Neural cell (in vitro differentiated cells): ENCODE results near the gene KCNE3. TPM values are rescaled to one million over a fixed set of nuclear protein-coding genes. Genes with fewer than 3 reads are reported as not detected.

Experiments used
- H2AFZ ChIP-seq: fragments of 200-600, 300-800 bp; sonication (generic), shearing (Covaris generic); 2 replicates; pipeline ENCODE4 v1.6.0; 2014; ENCODE audit warnings: low read depth, mild to moderate bottlenecking, antibody characterized with exemption, low read length, moderate library complexity
- H3F3A ChIP-seq: fragments of 200-600 bp; shearing (Covaris generic); 2 replicates; pipeline ENCODE4 v1.6.1; 2016; ENCODE audit warnings: mild to moderate bottlenecking, moderate library complexity, mixed read lengths, antibody characterized with exemption, low read length; ENCODE audit not compliant: insufficient read depth, poor library complexity, severe bottlenecking
- H3K27ac ChIP-seq: fragments of 200-600, 300-800 bp; sonication (generic), shearing (Covaris generic); 2 replicates; pipeline ENCODE4 v1.5.1; 2014; ENCODE audit warnings: mild to moderate bottlenecking, low read length, moderate library complexity
- H3K27me3 ChIP-seq: fragments of 300-800, 200-600 bp; sonication (generic), shearing (Covaris generic); 2 replicates; pipeline ENCODE4 v1.6.0; 2014; ENCODE audit warnings: mild to moderate bottlenecking, low read depth, low read length, moderate library complexity; ENCODE audit not compliant: insufficient read depth
- H3K36me3 ChIP-seq: fragments of 300-800, 200-600 bp; sonication (generic), shearing (Covaris generic); 2 replicates; pipeline ENCODE4 v1.5.1; 2014; ENCODE audit warnings: mild to moderate bottlenecking, antibody characterized with exemption, low read length, moderate library complexity; ENCODE audit not compliant: insufficient read depth
- H3K4me2 ChIP-seq: fragments of 300-800, 200-600 bp; sonication (generic), shearing (Covaris generic); 2 replicates; pipeline ENCODE4 v1.6.0; 2014; ENCODE audit warnings: mild to moderate bottlenecking, low read length
- H3K4me3 ChIP-seq: fragments of 300-800, 200-600 bp; sonication (generic), shearing (Covaris generic); 2 replicates; pipeline ENCODE4 v1.5.1; 2014; ENCODE audit warnings: mild to moderate bottlenecking, low read length, moderate library complexity
- H3K79me2 ChIP-seq: fragments of 200-600 bp; shearing (Covaris generic); replicated peaks from 2 replicates; pipeline ENCODE4 v1.6.0; 2014; ENCODE audit warnings: mild to moderate bottlenecking, low read length, moderate library complexity; ENCODE audit not compliant: insufficient read depth
- H3K9ac ChIP-seq: fragments of 300-800, 200-600 bp; sonication (generic), shearing (Covaris generic); 2 replicates; pipeline ENCODE4 v1.6.1; 2016; ENCODE audit warnings: mild to moderate bottlenecking, low read length, mixed read lengths
- H3K9me2 ChIP-seq: fragments of 200-600 bp; shearing (Covaris generic); 2 replicates; pipeline ENCODE4 v1.6.1; 2016; ENCODE audit warnings: mild to moderate bottlenecking, low read length, mixed read lengths; ENCODE audit not compliant: insufficient read depth
- H3K9me3 ChIP-seq: fragments of 200-600, 300-800 bp; sonication (generic), shearing (Covaris generic); 2 replicates; pipeline ENCODE4 v1.6.1; 2016; ENCODE audit warnings: mild to moderate bottlenecking, mixed run types, low read length, moderate library complexity, mixed read lengths
- H4K20me1 ChIP-seq: fragments of 200-600 bp; shearing (Covaris generic); 2 replicates; pipeline ENCODE4 v1.6.1; 2016; ENCODE audit warnings: mild to moderate bottlenecking, mixed run types; ENCODE audit not compliant: insufficient read depth
- EP300 ChIP-seq: fragments of 450-650 bp; conservative IDR thresholded peaks from 2 replicates; pipeline ENCODE4 v1.6.1; 2014; ENCODE audit warnings: antibody characterized with exemption, mild to moderate bottlenecking, moderate library complexity; ENCODE audit not compliant: poor library complexity, severe bottlenecking
- EZH2 ChIP-seq: fragments of 200-600, 300-800 bp; shearing (Covaris generic), sonication (generic); IDR thresholded peaks from 2 replicates; pipeline ENCODE4 v1.6.1; 2014; ENCODE audit warnings: antibody characterized with exemption, low read length, borderline replicate concordance, mild to moderate bottlenecking; ENCODE audit not compliant: insufficient read depth, poor library complexity, severe bottlenecking
- MXI1 ChIP-seq: fragments of 450-650 bp; conservative IDR thresholded peaks from 2 replicates; pipeline ENCODE4 v1.6.1; 2014; ENCODE audit warnings: antibody characterized with exemption, mild to moderate bottlenecking; ENCODE audit not compliant: poor library complexity, severe bottlenecking
- POLR2AphosphoS5 ChIP-seq: IDR thresholded peaks from 2 replicates; pipeline ENCODE4 v1.6.1; 2012
- RAD21 ChIP-seq: fragments of 450-650 bp; conservative IDR thresholded peaks from 2 replicates; pipeline ENCODE4 v1.6.1; 2014; ENCODE audit warnings: antibody characterized with exemption, mild to moderate bottlenecking, moderate library complexity
- SMC3 ChIP-seq: fragments of 450-650 bp; conservative IDR thresholded peaks from 2 replicates; pipeline ENCODE4 v1.6.1; 2014; ENCODE audit warnings: antibody characterized with exemption, mild to moderate bottlenecking, moderate library complexity; ENCODE audit not compliant: poor library complexity
- TAF1 ChIP-seq: IDR thresholded peaks from 2 replicates; pipeline ENCODE4 v1.6.1; 2012; ENCODE audit warnings: low read depth
- polyA plus RNA-seq: library from polyadenylated mRNA; depleted of rRNA; stranded (reverse); fragments of >200 nt; gene quantifications from 2 replicates; pipeline ENCODE4 v1.2.3, GENCODE V29; 2014
- TF ChIP-seq, protein P1 (sequence below): IDR thresholded peaks from 2 replicates; pipeline ENCODE4 v1.6.1; 2012; ENCODE audit warnings: borderline replicate concordance
- TF ChIP-seq, protein P2 (sequence below): fragments of 450-650 bp; IDR thresholded peaks from 2 replicates; pipeline ENCODE4 v1.5.1; 2014; ENCODE audit warnings: antibody characterized with exemption, mild to moderate bottlenecking, moderate library complexity; ENCODE audit not compliant: poor library complexity, severe bottlenecking

Gene KCNE3
- polyA plus RNA-seq, 1 donor from 2014 or later: not detected

DNA sequence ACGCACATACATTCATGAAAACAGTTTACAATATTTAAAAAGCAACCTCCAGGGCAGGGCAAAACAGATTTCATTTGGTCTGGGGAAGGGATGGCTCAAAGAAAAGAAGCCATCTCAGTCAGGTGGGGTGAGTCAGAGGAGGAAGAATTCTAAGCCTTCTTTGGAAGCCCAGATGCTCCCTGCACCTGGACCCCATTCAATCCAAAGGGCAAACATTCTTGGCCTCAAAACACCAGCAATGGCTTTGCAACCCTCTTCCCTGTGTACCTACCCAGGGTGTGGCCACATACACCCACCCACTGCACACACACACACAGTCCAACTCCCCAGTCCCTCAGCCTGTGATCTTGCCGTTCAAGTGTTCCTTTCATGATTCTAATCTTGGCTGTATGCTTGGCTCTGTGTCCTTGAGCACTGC lies 2.0 kb downstream of the KCNE3 start:
- Histone ChIP-seq H3K27ac (no peak overlapping the region), H3K79me2 (no peaks in the 10 kb centered on the region), H3F3A (no peaks in the 10 kb centered on the region), H2AFZ (no peak overlapping the region), H3K9me2 (no peaks in the 10 kb centered on the region), H3K4me2 (no peak overlapping the region), H4K20me1 (no peaks in the 10 kb centered on the region), H3K4me3 (no peak overlapping the region), H3K27me3 (no peaks in the 10 kb centered on the region), H3K9ac (no peak overlapping the region), H3K36me3 (no peaks in the 10 kb centered on the region), H3K9me3 (no peaks in the 10 kb centered on the region)
- TF ChIP-seq, protein P1, sequence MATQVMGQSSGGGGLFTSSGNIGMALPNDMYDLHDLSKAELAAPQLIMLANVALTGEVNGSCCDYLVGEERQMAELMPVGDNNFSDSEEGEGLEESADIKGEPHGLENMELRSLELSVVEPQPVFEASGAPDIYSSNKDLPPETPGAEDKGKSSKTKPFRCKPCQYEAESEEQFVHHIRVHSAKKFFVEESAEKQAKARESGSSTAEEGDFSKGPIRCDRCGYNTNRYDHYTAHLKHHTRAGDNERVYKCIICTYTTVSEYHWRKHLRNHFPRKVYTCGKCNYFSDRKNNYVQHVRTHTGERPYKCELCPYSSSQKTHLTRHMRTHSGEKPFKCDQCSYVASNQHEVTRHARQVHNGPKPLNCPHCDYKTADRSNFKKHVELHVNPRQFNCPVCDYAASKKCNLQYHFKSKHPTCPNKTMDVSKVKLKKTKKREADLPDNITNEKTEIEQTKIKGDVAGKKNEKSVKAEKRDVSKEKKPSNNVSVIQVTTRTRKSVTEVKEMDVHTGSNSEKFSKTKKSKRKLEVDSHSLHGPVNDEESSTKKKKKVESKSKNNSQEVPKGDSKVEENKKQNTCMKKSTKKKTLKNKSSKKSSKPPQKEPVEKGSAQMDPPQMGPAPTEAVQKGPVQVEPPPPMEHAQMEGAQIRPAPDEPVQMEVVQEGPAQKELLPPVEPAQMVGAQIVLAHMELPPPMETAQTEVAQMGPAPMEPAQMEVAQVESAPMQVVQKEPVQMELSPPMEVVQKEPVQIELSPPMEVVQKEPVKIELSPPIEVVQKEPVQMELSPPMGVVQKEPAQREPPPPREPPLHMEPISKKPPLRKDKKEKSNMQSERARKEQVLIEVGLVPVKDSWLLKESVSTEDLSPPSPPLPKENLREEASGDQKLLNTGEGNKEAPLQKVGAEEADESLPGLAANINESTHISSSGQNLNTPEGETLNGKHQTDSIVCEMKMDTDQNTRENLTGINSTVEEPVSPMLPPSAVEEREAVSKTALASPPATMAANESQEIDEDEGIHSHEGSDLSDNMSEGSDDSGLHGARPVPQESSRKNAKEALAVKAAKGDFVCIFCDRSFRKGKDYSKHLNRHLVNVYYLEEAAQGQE: no peak
- no peak for TF ChIP-seq RAD21

DNA sequence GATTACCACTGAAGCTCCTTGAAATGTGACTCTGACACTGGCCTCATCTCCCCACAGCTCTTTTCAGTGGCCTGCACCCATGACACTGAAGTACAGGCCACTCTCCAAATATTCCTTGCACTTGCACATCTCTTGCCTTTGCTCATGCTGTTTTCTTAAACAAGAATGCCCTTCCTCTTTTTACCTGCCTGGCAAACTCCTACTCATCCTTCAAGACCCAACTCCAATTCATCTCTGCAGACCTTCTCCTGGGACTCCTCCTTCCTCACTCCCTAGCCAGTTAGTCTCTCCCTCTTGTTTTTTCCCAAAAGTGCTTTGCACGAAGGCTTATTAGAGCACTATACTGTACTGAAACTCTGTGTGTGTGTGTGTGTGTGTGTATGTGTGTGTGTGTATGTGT lies 2.6 kb downstream of the KCNE3 start:
- Histone ChIP-seq H3K36me3 (no peaks in the 10 kb centered on the region), H3K27ac (no peak overlapping the region), H3K4me2 (no peak overlapping the region), H3F3A (no peaks in the 10 kb centered on the region), H4K20me1 (no peaks in the 10 kb centered on the region), H3K79me2 (no peaks in the 10 kb centered on the region), H2AFZ (no peak overlapping the region), H3K27me3 (no peaks in the 10 kb centered on the region), H3K9ac (no peak overlapping the region), H3K4me3 (no peak overlapping the region), H3K9me2 (no peaks in the 10 kb centered on the region), H3K9me3 (no peaks in the 10 kb centered on the region)
- TF ChIP-seq EP300 (no peak), MXI1 (no peak), POLR2AphosphoS5 (no peak), SMC3 (no peak), RAD21 (no peak), EZH2 (no peak), TAF1 (no peak)
- TF ChIP-seq, protein P2, sequence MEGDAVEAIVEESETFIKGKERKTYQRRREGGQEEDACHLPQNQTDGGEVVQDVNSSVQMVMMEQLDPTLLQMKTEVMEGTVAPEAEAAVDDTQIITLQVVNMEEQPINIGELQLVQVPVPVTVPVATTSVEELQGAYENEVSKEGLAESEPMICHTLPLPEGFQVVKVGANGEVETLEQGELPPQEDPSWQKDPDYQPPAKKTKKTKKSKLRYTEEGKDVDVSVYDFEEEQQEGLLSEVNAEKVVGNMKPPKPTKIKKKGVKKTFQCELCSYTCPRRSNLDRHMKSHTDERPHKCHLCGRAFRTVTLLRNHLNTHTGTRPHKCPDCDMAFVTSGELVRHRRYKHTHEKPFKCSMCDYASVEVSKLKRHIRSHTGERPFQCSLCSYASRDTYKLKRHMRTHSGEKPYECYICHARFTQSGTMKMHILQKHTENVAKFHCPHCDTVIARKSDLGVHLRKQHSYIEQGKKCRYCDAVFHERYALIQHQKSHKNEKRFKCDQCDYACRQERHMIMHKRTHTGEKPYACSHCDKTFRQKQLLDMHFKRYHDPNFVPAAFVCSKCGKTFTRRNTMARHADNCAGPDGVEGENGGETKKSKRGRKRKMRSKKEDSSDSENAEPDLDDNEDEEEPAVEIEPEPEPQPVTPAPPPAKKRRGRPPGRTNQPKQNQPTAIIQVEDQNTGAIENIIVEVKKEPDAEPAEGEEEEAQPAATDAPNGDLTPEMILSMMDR: no peak
- TF ChIP-seq, protein P1: no peak
